Right forelimb (tissue), 1 donor: ENCODE data around the gene FOXN3.
"Not testable (repeated sequence)": the region's sequence is repeated elsewhere in the genome, so short reads cannot be mapped to it uniquely, and the experiment has no call there.

ENCODE experiments used
- DNase-seq: peaks from one replicate; pipeline ENCODE4 v3.0.0-alpha.2; 2018

Gene FOXN3

GRCh38 chr14:89217891-89218290 lies 199.1 kb downstream of the FOXN3 start:
- no peak for DNase-seq

GRCh38 chr14:89215531-89215930 lies 201.5 kb downstream of the FOXN3 start:
- DNase-seq = no peak

- no peak for DNase-seq
Measured at GRCh38 chr14:89215114-89215513, 201.9 kb downstream of the FOXN3 start.

- DNase-seq = no peak
Measured at GRCh38 chr14:89214221-89214965, 202.6 kb downstream of the FOXN3 start.

- peak; percentile 9 for DNase-seq
Measured at GRCh38 chr14:89212386-89213235, 204.4 kb downstream of the FOXN3 start.

DNA sequence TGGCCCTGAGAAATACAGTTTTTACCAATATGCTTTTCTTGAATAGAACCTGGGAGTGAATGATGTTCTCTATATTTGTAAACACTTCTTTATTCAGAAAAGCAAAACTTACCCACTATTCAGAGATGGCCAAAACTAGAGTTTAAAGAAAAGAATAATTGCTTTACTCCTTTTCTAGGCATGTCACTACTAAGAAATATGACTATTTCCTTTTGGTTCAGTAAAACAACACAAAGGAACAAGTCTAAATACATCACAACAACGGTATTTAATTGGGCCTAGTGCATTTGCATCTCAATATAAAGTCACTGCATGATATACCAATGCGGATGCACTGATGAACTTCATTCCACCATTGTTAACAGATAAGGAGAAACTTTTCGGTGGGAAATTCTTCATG lies 207.5 kb downstream of the FOXN3 start:
- no peak for DNase-seq

GRCh38 chr14:89207925-89208328 lies 209.1 kb downstream of the FOXN3 start:
- DNase-seq = peak; percentile 41

- peak; percentile 59 for DNase-seq
Measured at GRCh38 chr14:89206389-89207031, 210.5 kb downstream of the FOXN3 start.

DNA sequence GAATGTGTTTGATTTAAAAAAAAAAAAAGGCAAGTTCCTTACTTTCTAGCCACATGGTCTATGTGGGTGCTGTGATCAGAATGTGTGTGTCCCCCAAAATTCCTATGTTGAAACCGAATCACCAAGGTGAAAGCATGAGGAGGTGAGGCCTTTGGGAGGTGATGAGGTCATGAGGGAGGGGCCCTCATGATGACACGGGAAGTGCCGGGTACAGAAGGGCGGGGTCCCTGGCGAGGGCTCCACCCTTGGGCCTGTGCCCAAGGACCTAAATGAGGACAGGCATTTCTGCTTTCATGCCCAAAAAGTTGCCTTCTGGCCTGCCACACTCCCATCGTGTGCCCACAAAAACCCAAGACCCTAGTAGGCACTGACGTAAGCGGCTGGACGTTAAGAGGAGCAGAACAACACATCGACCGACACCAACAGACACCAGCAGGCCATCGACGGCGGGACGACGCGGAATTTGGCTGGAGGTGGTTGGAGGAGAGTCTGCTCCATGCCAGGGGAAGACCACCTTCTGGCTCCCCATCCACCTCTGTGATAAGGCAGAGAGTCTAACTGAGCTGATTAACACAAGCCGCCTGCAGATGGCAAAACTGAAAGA lies 211.8 kb downstream of the FOXN3 start:
- no peak for DNase-seq

DNA sequence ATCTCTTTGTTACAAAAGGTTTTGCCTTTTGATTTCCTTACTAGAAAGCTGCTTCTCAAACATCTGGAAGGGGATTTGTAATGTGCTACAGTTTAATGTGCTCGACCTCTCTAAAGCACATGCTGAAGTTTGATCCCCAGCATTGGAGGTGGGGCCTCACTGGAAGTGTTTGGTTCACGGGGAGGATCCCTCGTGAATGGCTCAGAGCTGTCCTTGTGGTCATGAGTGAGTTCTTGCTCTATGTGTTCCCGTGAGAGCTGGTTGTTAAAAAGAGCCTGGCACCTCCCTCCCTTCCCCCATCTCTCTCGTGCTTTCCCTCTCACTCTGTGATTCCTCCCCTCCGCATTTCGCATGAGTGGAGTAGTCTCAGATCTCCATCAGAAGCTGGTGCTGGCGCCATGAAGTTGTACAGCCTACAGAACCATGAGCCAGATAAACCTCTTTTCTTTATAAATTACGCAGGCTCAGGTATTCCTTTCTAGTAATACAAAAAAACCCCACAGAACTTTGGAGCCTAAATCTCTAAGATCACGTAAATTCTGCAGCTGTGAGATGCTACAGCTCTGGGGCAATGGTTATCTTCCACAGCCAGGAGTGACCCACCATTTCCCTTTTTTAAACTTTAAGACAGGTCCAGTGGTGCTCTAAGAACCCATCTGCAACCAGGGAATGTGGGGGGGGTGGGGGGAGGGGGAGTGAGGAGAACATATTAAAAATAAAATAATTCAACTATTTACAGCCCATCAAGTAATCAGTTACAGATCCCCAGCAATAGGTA lies 214.4 kb downstream of the FOXN3 start:
- DNase-seq = no peak

DNA sequence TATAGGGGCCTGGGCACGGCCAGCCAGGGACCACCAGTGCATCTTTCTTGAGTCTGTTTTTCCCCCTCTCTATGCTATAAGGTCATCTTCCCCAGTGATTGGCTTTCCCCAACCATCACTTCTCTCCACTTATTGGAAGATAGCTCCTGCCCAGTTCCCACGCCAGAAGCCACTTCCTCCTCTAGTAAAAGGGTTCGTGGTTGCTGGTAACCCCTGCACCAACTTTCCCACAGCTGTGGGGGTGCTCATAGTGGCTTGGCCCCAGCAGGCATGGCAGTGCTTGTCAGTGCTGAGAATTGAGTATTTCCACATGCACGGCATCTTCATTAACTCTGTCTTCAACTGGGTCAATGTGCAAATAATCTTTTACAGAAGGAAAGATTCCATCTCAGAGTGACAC lies 215.4 kb downstream of the FOXN3 start:
- no peak for DNase-seq

DNA sequence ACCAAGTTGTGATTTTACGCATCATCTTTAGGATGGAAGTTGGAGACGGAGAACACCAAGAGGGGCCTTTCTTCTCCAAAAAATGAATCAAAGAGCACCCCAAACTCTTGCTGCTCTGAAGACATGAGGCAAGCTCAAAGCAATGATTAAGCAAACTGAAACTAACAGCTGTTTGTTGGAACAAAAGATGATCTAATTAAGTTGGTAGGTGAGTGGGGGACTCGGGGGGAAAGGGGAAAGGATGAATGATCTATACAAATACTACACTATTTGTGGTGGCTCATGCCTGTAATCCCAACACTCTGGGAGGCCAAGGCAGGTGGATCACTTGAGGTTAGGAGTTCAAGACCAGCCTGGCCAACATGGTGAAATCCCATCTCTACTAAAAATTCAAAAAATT lies 217.7 kb downstream of the FOXN3 start:
- DNase-seq = not testable (repeated sequence)

GRCh38 chr14:89198544-89199329 lies 218.3 kb downstream of the FOXN3 start:
- DNase-seq = no peak

GRCh38 chr14:89197623-89198022 lies 219.4 kb downstream of the FOXN3 start:
- no peak for DNase-seq

DNA sequence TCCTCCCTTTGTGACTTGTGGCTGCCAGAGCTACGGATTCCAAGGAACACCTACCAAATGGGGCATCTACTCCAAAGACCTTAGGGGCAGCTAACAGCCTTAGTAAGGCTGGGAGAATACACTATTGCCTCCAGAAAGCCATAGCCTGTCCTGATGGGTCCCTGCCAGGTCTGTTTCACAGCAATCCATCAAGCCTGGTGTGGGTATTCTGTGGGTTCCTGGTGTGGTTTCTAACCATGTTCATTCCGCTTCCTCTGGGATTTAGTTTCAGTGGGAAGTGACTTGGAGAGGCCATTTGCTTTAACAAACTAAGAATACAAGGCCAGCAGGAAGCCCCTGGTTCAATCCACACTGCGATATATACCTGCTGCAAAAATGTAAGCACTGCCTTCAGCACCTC lies 220.5 kb downstream of the FOXN3 start:
- no peak for DNase-seq

DNA sequence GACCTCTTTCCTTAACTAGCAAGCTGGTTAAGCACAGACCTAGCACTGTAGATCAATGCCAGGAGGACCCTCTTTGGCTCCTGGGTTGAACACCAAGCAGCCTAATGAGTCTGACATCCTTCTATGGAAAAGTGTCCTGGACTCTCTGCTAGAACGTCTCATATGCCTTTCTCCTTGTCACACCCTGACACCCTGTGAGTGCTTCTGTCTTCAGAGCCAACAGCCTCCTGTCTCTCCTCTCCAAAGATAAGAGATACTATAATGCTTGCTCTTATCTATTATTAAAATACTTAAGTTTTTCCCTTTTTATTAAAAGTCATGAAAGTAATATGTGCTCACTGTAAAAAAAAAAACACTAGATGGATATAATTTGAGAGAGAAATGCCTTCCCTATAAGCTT lies 222.7 kb downstream of the FOXN3 start:
- no peak for DNase-seq

DNA sequence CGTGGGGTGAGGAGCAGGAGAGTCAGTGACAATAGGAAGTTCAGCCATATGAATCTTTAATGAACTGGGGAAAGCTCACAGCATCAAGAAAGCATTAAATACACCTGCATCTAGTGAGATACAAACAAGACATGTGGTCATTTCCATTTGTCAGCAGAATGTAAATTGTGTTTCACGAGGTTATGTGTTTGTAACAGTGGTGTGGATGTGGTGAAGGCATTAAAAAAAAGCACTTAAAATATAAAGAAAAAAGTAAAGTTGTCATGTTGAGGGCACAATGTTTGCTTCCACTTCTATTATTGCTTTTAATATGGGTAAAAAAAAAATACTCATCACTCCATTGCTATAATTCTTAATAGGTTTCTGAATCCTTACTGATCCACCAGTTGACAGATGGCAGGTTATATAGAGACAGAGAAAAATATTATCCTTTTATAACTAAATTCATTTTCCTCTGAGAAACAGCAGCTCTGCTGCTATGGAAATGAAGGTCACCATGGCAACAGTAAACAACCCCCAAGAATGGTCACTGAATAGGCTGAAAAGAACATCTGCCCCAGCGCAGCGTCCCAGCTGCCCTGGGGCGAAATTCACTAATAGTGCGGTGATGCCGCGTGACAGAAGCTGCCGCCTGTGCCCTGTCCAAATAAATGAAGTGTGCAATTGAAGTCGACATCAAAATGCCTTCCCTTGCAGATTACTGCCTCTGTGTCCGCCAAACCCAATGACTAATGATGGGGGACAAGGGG lies 226.1 kb downstream of the FOXN3 start:
- DNase-seq = no peak

DNA sequence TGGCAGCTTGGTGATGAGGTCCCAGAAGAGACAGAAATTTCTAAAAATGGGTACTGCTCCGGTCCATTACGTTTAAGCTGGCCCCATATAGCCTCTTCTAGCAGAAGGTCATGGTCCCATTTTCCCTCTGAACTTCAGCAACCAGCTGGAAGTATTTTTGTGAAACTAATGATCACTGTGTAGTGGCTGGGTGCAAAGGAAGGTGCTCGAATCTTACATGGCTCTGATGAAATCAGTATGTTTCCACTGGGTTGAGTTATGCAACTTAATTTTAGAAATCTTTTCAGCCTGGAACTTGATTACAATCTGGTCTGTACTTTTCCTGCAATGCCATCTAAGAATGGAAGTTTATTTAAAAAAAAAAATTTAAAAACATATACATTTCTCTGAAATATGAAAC lies 228.5 kb downstream of the FOXN3 start:
- no peak for DNase-seq

- DNase-seq = no peak
Measured at GRCh38 chr14:89187501-89187900, 229.5 kb downstream of the FOXN3 start.

DNA sequence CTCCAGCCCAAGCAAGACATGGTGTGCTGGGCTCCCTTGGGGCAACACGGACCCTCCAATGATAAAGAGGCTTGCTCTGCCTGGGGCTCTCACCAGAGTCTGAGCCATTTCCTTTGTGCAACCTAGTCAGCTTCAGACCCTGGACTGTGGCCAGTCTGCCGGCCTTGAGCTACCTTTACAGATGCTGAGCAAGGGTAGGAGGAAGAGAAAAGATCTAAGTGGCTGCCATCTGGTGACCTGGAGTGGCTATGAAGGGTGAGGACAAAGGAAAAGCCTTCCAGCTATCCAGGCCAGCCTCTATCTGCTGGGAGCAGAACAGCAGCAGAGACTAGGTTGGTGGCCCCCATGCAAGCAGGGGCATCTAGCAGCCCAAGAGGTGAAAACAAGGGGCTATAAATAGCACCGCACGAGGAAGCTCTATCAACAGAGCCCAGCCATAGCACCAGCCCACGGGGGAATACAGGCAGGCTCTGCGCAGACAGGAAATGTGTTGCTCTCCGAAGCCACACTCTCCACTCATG lies 230.1 kb downstream of the FOXN3 start:
- no peak for DNase-seq
